Activated CD4-positive, CD25-positive, alpha-beta regulatory T cell (primary cell): ENCODE data around the gene POP7.
A peak's percentile ranks its signal among the peaks of the same experiment; 100 is the strongest.
"Not testable (repeated sequence)": the region's sequence is repeated elsewhere in the genome, so short reads cannot be mapped to it uniquely, and the experiment has no call there.

Source experiments
- DNase-seq, 4 experiments: peaks; one replicate each; lab custom pipeline; 2025; lab: John Stamatoyannopoulos, UW

Gene POP7

DNA sequence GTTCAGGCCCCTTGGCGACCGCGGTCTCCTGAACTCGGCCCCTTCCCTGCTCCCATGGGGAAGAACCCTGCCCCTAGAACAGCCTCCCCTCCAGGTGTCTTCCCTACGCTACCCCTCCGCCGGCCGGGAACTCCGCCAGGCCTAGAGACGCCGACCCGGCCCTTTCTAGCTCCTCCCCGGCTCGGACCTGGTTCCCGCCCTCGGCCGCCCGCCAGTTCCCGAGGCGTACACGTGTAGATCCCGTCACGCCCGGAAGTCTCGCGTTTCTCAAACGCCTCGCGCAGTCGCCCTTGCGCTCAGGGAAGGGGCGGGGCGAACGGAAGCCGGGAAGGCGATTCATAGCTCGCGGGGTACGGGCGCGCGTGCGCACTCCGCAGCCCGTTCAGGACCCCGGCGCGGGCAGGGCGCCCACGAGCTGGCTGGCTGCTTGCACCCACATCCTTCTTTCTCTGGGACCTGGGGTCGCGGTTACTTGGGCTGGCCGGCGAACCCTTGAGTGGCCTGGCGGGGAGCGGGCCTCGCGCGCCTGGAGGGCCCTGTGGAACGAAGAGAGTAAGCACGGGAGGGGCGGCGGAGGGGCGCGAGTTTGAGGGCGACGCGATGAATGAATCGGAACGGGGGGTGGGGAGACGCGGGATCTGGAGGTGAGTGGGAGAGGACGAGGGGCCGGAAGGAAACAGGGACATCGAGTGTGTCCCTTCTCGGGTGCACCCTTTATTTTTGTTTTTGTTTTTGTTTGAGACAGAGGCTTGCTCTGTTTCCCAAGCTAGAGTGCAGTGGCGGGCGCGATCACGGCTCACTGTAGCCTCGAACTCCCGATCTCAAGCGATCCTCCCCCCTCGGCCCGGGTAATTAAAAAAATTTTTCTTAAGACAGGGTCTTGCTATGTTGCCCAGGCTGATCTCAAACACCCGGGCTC is at the start of gene POP7:
Gene POP7 (plus strand): TSS at position 369 of the 919 bp plus-strand sequence. CDS start 710 bp downstream, outside the sequence.
- peak; percentile 94 to 98 (median 96) for DNase-seq

DNA sequence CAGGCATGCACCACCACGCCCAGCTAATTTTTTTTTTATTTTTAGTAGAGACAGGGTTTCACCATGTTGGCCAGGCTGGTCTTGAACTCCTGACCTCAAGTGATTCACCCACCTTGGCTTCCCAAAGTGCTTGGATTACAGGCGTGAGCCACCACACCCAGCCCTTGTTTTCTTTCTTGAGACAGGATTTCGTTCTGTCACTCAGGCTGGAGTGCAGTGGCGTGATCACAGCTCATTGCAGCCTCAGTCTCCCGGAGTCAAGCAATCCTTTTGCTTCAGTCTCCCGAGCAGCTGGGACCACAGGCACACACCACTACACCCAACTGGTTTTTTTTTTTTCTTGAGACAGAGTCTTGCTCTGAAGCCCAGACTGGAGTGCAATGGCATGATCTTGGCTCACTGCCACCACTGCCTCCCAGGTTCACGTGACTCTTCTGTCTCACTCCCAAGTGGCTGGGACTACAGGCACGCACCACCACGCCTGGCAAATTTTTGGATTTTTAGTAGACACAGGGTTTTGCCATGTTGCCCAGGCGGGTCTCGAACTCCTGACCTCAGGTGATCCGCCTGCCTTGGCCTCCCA is 43.6 kb upstream of the POP7 start:
- DNase-seq: not testable (repeated sequence)

DNA sequence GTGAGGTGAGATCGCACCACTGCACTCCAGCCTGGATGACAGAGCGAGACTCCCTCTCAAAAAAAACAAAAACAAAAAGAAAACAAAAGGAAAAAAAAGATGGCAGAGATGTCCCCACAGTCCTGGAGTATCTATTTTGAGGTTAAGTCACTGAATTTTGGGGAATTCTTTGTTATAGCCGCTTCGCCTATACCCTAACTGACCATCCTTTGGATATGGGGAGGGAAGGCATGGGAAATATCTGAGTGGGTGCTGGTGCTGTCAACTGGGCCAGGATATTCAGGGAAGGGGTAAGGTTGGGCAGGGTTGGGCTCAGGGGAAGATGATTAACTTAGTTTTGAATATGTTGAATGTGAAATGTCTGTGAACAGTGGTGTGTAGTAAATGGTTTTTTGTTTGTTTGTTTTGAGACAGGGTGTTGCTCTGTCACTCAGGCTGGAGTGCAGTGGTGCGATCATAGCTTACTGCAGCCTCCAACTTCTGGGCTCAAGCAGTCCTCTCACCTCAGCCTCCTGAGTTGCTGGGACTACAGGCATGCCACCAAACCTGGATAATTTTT is 40.7 kb upstream of the POP7 start:
- DNase-seq: no peak

DNA sequence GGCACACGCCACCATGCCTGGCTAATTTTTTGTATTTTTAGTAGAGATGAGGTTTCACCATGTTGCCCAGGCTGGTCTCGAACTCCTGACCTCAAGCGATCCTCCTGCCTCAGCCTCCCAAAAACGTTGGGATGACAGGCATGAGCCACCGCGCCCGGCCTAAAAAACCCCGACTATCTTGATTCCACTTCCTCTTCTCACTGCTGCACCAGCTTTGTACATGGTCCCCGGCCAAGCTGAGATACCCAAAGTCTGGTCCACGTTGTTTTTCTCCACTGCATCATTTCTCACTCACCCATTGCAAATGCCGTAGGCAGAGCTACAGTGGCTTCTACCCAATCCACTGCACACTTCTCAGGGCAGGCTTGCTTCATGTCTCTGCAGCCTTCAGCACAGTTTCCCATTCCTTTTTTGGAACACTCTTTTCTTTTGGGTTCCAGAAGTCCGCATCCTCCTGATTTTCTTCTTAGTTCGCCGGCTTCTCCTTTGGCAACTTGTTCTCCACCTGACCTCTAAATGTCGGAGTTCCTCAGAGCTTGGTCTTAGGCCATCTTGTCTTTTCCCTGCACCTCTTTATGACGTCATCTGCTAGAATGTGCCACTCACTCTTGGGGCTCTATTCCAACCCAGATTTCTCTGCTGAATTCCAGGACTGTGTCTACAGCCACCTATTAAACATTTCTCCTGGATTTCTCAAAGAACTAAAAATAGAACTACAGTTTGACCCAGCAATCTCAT is 38.4 kb upstream of the POP7 start:
- no peak for DNase-seq

DNA sequence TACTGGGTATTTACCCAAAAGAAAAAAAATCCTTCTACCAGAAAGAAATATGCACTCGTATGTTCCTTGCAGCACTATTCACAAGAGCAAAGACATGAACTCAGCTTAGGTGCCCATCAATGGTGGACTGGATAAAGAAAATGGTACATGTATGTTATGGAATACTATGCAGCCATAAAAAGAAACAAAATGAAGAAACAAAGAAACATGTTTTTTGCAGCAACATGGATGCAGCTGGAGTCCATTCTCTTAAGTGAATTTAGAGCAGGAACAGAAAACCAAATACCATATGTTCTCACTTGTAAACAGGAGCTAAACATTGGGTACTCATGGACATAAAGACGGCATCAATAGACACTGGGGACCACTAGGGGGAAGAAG is 37.9 kb upstream of the POP7 start:
- no peak for DNase-seq

DNA sequence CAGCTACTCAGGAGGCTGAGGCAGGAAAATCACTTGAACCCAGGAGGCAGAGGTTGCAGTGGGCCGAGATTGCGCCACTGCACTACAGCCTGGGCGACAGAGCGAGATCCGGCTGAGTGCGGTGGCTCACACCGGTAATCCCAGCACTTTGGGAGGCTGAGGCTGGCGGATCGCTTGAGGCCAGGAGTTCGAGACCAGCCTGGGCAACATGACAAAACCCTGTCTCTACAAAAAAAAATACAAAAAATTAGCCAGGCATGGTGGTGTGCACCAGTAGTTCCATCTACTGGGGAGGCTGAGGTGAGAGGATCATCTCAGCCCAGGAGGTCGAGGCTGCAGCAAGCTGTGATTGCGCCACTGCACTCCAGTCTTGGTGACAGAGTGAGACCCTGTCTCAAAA is 36.8 kb upstream of the POP7 start:
- DNase-seq: not testable (repeated sequence)

DNA sequence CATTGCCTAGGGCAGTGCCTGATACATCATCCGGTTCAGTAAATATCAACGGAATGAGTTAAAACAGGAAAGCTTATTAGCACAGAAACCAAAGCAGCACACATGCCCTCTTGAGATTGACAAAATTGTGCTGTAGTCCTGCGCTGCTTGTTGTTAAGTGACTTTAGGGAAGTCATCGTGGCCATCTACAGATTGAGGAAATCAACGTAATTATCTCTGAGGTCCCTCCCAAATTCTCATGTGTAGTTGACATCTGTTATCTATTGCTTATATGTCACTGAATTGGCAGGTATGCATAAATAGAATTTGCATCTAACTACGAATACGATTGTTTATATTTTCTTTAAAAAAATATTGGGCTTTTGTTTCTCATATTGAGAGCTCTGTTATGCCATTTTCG is 35.8 kb upstream of the POP7 start:
- no peak for DNase-seq

DNA sequence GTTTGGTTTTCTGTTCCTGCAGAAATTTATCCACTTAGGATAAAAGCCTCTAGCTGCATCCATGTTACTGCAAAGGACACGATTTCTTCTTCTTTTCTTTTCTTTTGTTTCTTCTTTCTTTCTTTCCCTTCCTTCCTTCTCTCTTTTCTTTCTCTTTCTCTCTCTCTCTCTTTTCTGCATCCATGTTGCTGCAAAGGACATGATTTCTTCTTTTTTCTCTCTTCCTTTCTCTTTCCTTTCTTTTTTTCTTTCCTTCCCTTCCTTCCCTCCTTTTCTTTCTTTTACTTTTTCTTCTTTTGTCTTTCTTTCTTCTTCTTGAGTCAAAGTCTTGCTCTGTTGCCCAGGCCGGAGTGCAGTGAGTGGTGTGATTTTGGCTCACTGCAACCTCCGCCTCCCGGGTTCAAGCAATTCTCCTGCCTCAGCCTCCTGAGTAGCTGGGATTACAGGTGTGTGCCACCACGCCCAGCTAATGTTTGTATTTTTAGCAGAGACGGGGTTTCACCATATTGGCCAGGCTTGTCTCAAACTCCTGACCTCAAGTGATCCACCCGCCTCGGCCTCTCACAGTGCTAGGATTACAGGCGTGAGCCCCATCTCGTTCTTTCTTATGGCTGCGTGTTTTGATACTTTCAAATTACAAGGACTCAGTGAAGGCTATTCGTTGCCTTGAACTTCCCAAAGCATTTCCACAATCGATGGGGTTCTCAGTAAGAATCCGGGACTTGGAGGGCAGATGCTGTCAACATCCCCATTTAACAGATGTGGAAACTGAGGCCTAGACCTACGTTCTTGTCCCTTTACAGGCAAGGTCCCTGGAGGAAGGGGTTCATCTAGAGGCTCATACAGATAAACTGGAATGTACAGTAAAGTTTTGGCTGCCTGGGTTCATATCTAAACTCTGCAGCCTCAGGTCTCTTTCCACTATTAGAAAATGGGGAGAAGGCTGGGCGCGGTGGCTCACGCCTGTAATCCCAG is 34.3 kb upstream of the POP7 start:
- no peak for DNase-seq

DNA sequence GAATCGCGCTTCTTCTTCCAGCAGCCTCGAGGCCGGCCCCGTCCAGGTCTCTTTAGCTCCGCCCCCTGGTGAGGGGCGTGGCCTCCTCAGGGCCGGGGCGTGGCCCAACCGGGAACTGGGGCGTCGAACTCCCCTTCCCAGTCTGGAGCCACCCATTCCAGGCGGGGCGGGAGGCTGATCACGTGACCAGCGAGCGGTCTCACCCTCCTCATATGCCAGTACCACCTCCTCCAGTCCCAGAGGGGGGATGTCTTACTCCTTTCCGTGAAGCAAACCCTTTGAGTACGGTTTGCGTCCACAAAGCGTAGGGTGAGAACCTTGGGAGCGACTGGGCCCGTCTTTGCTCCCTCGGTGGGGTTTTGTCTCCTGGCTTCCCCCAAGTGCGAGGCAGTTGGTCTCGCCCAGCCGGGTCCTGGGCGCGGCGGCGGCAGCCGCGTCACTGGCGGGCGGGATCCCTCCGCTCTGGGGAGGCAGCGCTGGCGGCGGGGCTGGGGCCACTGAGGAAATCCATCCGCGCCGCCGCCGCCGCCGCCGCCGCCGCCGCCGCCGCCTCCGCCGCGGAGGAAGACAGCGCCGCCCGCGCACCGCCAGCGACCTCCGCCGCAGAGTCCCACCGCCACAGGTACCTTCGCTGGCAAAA is 32.5 kb upstream of the POP7 start, which contains the start of gene GNB2:
Gene GNB2 (plus strand): TSS at position 439 of the 640 bp plus-strand sequence. CDS start 2,526 bp downstream, outside the sequence.
- DNase-seq: peak; percentile 95 to 99 (median 97)

DNA sequence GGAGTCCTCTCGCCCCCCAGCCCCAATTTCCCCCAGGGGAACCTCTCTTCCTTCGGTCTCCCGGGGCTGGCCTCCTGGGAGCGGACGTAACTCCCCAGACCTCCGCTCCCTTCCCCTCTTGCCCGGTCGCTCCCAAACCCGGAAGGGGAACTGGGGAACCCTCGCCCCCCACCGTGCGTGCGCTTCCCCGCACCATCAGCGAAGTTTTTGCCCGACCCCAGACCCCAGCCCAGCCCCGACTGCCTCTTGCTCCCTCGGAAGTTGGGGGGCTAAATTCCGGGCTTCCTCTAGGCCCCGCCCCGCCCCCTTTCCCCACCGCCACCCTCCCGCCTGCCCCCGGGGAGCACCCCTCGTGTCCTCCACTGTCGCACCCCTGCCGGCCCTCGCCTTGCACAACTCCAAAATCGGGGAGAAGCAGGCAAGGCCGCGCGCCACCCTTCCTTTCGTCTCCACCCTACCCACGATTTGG is 31.9 kb upstream of the POP7 start:
- no peak for DNase-seq

DNA sequence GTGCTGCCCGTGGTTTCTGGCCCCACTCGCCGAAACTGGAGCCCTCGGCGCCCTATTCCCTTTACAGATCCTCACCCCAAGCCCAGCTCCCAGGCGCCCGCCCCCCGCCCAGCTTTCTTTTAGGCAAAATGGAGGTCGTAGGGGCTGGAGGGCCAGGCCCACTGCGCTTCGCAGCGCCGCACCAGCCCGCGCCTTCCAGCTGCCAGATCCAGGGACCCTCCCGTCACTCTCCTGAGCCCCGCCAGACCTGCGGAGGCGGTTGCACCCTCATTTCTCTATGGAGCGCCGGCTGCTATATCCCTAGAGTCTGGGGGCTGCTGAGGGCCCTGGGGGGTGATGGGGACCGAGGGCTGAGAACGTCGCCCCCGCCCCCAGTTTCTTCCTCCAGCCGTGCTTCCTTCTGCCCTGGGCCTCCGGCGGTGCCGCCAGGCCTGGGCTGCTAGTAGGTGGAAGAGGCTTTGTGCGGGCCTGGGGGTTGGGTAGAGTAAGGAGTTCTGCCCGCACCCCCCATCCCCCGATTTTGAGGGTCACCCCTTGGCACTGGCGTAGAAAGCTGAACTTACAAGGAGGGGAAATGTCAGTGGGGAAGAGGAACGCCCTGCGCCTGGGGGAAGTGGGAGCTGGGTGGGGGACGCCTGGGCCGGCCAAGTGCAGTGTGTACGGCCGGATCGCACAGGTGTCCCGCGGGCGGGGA is 31.4 kb upstream of the POP7 start:
- no peak for DNase-seq

DNA sequence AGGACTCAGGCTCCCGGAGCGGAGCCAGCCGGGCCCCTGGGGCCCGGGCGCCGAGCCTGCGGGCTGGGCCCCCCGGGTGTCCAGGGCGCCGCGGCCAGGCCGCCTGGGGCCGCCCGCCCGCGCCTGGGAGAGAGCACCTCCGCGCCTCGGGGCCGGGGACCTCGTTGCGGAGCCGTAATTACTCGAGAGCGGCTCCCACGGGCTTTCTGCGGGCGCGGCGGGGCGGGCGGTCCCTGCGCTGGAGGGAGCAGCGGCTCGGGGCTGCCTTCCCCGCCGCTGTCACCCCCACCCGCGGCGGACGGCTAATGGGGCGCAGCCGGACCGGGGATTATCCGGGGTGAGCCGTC is 30.8 kb upstream of the POP7 start:
- DNase-seq: no peak

DNA sequence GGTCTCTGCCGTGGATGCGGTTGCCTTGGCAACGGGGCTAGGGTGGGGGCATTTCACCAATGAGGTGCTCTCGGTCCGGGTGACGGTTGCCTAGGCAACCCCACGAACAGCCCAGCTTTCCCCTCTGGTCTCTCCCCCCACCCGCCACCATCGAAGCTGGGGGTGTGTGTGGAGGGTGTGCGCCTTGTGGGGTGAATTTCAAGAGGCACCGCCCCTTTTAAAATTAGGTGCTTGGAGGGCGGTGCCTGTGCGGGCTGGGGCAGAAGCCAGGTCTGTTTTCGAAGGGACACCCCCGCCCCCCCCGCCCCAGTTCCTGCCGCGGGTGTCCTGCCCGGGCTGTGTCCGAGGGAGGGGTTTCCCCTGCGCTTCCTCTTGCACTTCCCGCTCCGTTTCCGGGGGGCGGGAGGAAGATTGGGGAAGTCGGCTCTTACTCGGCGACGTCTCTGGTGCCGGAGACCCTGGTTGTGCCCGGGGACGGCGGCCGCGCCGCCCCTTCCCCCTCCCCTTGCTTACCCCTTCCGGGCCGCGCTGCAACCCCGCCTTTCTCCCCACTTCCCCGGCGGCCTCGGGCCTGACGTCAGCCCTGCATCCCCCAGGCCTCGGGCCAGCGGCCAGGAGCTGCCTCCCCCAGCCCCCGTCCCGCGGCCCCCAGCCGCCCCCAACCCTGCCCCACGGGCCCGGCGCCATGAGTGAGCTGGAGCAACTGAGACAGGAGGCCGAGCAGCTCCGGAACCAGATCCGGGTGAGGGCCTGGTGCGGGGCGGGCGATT is 30.2 kb upstream of the POP7 start:
- peak; percentile 71 to 83 (median 77) for DNase-seq

DNA sequence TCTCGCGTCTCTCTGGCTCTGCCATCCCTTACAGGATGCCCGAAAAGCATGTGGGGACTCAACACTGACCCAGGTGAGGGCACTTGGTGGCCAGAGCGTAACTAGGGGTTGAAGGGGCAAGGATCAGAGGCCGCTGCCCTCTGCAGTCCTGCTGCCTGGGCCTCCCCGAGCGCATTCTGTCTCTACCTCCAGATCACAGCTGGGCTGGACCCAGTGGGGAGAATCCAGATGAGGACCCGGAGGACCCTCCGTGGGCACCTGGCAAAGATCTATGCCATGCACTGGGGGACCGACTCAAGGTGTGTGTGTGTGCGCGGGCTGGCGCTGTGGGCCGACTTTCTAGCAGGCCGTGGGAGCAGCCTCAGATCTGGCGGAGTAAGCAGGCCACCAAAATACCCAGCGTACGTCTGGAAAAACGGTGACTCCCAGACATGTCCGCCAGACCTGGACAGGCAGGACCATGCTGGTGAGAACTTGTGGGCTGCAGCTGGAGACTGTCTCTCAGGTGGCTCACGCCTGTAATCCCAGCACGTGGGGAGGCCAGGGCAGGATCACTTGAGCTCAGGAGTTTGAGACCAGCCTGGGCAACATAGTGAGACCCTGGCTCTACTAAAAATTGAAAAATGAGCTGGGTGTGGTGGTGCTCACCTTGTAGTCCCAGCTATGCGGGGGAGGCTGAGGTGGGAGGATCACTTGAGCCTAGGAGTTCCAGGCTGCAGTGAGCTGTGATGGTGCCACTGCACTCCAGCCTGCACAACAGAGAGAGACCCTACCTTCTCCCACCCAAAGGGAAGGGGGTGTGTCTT is 29.2 kb upstream of the POP7 start:
- DNase-seq: no peak

DNA sequence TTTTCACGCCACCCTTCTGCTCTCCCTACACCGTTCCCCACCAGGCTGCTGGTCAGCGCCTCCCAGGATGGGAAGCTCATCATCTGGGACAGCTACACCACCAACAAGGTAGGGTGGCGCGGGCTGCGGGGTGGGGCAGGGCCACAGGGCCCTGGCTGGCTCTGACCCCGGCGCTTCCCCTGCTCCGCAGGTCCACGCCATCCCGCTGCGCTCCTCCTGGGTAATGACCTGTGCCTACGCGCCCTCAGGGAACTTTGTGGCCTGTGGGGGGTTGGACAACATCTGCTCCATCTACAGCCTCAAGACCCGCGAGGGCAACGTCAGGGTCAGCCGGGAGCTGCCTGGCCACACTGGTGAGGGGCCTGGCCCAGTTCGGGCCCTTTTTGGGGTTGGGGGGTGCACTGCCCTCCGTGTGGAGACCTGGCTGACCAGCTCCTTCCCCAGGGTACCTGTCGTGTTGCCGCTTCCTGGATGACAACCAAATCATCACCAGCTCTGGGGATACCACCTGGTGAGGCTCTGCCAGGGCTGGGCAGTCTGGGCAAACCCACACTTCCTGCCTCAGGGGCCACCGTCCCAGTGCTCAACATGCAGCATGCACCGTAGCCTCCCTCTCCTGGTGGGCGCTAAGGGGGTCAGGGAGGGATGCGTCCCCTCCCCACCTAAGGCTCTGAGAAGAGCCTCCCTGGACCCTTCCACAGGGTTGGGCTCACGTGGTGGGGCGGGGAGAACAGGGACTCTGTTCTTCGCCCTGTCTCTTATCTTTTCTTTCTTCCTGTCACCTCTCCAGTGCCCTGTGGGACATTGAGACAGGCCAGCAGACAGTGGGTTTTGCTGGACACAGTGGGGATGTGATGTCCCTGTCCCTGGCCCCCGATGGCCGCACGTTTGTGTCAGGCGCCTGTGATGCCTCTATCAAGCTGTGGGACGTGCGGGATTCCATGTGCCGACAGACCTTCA is 28.3 kb upstream of the POP7 start:
- DNase-seq: no peak

DNA sequence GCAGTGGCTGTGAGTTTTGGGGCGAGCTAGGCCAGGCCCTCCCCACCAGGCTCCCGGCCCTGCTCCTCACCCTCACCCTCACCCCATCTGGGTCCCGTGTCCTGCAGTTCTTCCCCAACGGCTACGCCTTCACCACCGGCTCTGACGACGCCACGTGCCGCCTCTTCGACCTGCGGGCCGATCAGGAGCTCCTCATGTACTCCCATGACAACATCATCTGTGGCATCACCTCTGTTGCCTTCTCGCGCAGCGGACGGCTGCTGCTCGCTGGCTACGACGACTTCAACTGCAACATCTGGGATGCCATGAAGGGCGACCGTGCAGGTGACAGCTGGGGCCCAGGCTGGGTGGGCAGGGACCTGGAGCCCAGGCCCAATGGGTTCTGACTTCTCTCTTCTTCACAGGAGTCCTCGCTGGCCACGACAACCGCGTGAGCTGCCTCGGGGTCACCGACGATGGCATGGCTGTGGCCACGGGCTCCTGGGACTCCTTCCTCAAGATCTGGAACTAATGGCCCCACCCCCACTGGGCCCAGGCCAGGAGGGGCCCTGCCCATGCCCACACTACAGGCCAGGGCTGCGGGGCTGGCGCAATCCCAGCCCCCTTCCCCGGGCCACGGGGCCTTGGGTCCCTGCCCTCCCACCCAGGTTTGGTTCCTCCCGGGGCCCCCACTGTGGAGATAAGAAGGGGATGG is 27.5 kb upstream of the POP7 start:
- DNase-seq: no peak
